SW480 (cell line): ENCODE data around the gene CUX1.
A peak's percentile ranks its signal among the peaks of the same experiment; 100 is the strongest.

Source experiments
- DNase-seq: peaks from one replicate; pipeline ENCODE4 v3.0.0-alpha.2; 2016; ENCODE audit warnings: low spot score

The CUX1 gene

DNA sequence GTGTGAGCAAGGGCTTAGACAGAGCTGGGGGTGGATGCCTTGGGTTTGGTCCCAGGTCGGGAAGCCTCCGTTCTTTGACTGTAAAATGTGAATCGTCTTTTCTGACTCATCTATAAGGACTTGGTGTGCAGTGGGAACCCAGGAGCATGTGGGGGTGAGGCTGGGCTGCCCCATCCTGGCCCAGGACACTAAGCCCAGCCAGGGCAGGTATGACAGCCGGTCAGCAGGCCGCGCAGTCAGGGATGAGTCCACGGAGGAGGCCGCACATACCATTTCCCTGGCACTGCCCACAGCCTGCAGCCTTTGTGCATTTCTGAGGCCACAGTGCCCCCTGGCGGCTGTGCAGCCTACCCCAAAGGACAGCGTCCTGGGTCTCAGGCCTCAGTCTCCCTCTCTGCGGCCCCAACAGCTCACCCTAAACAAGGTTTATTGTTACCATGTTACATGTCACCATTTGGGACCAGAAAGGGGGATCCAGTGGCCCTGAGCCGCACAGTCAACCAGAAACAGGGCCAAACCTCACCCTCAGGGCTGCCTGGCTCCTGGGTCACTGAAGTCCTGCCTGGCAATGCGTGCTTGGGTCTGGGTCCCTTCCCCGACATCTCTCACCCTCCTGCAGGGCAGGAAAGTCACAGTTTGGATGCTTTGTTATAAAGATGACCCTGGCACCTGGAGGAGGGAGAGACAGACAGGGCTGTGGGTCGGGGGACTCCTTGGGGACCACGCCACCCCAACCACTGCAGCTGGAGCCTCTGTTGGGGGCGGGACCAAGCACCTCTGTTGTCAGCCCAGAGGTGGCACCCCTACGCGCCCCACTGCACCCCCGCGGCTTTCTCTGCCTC, 454.9 kb downstream of the CUX1 start:
- DNase-seq: peak; percentile 87

DNA sequence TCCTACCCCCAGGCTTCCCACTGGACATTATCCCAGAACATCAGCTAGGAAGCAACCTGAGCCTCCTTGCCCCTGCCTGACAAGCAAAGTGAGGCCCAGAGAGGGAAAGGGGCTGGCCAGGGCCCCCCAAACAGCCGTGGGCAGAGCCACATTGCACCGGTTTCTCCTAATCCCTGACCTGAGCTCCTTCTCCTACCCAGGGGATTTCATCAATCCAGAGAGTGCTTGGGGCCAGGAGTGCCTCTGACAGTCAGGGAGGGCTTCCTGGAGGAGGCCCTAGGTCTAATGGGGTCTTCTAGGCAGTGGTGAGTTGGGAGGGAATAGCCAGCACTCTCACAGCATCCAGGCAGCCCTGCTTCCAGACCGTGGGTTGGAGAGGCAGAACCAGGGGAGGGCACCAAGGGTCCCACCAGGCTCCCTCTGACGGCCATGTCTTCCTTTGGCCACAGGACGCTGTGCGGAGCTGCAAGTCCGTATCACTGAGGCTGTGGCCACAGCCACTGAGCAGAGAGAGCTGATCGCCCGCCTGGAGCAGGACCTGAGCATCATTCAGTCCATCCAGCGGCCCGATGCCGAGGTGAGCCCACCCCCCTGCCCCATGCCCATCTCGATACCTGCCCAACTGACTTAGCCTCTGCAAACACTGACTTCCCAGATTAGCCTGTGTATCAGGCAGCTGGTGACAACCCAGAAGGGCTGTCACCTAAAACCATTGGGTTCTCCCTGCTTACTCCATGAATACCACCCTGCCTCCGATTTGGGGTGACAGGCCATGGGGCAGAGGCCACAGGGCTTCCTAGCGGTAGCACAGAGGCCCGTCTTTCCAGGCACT, 455.7 kb downstream of the CUX1 start:
- DNase-seq: no peak

DNA sequence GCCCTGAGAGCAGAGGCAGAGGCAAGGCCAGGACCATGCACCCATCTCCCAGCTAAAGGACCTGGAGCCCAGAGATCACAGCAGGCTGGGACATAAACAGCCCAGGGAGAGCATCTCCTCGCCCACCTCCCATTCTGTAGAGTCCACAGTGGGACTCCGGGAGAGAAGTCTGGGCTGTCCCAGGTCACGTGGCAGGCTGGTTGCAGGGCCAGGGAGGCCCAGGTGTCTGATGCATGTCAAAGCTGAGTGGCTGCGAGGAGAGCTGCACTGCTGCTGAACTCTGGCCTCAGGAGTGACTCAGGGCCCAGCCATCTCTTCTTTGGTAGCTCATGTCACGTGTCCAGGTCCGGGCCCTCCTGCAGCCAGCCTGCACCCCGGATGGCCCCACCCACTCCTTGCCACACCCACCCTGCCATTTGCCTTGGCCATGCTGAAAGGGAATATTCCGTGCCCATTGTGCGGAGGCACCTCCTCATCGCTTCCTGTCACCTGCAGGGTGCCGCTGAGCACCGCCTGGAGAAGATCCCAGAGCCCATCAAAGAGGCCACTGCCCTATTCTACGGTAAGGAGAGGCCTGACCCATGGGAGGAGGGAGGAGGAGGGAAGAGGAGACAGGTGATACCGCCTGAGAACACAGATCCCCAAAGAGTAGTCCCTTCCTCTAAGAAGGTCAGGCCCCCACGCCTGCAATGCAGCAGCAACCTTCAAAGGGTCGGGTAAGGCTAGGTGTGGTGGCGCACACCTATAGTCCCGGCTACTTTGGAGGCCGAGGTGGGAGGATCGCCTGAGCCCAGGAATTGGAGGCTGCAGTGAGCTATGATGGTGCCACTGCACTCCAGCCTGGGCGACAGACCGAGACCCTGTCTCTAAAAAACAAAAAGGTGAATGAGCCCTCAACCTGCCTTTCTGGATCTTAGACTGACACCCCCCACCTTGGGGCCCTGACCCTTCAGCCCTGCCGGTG, 456.6 kb downstream of the CUX1 start:
- DNase-seq: peak; percentile 100

DNA sequence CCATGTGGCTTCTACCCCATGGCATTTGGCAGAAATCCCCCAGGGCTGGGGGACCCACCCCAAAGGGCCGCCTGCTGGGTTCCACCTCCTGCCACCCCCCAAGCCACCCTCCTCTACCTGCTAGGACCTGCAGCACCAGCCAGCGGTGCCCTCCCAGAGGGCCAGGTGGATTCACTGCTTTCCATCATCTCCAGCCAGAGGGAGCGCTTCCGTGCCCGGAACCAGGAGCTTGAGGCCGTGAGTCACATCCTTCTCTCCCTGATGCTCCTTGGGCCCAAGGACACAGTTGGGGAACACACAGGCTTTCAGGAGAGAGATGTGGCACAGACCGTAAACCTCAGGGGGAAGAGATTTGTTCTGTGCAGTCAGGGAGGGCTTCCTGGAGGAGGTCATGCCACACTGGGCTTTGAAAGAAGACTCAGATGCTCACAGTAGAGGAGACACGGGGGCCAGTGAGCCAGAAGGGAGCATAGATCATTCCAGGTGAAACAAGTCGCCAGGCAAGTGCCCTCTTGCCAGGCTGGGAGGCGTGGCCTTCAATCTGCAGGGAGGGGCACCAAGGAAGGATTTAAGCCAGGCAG, 457.8 kb downstream of the CUX1 start:
- no peak for DNase-seq

DNA sequence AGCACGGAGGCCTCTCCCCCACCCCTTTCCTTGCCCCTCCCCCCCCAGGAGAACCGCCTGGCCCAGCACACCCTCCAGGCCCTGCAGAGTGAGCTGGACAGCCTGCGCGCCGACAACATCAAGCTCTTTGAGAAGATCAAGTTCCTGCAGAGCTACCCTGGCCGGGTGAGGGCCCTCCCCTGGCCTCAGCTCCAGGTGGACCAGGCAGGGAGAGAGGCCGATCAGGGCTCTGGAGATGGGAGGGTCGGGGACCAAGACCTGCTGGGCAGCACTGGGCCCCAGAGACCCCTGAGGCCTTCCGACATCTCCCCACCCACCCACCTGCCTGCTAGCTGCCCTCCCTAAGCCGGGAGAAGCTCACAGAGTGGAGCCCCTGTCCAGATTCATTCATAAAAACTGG, 460.5 kb downstream of the CUX1 start:
- DNase-seq: no peak

DNA sequence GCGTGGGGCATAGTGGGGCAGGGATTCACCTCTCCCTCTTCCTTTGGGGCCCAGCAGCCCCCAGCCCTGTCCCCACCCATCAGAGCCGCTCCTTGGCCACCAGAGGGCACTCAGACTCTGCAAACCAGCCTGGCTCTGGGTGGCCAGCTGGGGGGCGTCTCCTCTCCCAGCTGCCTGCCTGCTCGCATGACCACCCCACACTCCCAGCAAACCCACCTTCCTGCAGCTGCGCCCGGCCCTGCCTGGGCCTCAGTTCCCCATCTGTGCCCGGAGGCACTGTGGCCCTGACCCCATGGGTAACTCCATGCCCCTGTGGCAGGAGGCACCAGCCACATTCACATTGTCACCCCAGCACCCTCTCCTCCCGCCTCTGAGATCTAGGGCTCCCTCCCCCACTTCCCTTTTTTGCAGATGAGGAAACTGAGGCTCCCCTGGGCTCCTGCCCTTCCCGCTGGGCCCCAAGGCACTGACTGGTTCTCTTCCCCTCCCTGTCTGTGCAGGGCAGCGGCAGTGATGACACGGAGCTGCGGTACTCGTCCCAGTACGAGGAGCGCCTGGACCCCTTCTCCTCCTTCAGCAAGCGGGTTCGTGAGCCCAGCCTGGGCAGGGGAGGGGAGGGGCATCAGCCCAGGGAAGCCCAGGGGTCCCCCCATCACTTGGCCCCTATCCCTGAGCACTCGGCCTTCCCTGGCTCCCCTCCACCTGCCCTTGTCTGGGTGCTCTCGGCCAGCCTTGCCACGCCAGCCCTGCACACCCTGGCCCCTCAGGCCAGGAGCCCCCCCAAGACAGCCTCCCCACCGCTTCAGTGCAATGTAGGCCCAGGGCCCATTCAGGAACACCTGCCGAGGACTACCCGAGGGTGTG, 462.3 kb downstream of the CUX1 start:
- DNase-seq: peak; percentile 65

DNA sequence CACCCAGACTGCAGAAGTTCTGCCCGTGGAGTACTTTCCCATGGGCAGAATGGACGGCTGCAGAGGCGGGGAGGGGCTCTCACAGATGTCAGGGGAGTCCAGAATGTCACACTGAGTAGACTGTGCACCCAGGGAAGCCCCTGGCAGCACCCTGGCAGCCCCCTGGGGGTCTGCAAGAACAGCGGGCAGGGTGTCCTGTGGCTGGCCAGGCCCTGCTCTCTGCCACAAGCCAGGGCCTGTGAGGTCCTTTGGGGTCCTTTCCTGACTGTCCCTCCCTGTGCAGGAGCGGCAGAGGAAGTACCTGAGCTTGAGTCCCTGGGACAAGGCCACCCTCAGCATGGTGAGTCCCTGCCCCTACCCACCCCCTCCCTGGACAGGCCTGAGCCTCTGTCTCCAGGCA, 463.1 kb downstream of the CUX1 start:
- DNase-seq: no peak

DNA sequence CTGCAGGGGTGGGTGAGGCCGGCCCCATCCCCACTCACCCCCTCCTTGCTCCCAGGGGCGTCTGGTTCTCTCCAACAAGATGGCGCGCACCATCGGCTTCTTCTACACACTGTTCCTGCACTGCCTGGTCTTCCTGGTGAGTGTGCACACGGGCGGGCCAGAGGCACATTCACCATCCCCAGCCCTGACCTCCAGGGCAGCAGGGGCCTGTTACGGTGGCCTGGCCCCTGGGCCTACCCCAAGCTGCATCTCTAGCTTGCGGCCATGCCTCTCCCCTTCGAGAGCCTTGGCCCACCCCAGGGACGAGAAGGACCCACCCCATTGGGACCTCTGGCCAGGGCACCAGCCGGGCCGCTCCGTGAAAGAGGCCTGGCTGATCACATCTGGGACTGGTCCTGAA, 464.4 kb downstream of the CUX1 start:
- DNase-seq: no peak

DNA sequence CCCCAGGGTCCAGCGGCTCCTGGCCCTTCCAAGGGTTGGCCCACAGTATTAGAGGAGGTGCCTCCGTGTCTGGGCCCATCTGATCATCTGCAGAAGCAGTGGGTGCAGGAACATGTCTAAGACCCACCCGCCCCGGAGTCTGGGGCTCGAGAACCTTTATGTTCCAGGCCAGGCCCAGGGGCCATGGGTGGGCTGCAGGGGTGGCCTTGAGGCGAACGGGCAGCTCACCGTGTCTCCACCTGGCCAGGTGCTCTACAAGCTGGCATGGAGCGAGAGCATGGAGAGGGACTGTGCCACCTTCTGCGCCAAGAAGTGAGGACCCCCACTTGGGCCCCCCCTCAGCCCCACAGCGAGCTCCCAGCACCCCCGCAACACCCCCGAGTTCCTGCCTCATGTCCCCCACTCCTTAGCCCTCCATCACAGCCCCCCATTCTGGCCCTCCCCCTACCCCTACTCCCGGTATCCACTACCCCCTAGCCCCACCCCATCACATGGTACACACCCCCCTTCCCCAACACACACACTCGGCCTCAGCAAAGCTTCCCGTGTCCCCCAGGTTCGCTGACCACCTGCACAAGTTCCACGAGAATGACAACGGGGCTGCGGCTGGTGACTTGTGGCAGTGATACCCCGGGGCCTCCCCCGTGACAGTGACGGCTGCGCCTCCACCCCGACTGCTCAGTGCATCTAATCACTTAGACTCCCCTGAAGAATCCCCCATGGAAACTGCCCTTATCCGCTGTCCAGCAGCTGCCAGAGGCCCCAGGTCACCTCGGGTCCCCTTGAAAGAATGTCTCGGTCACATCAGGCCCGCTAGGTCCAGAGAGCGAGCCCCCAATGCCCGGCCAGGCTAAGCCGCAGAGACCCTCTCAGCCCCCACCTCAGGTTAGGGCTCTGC, 465.3 kb downstream of the CUX1 start:
- no peak for DNase-seq

DNA sequence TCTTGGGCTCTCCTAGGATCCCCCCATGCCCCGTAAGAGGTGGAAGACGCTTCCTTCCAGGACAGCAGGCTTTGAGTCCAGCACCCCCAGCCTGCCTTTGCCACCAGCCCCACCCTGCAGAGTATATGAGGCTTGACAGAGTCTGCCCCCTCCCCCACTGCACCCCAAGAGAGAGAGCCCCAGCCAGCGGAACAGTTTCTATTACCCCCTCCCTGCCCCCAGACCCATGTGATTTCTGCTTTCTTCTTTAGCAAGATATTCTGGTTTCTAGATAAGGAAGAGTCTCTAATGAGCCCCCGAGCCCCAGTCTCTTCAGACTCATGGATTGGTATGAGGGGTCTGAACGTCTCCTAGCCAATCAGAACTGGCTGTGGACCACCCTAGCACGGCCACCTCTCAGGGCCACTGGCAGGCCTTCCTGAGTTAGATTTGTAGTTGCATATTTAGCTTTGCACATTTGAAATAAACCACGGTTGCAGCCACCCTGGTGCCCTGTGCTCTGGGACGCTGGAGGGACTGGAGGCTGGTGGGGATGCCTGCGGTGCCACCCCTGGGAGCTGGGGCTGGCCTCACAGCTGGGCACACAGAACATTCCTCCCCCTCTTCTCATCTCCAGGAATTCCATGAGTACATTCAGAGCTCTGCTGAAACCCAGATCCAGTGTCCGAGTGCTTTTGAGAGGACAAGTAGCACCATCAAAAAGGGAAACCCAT, 466.2 kb downstream of the CUX1 start:
- no peak for DNase-seq

DNA sequence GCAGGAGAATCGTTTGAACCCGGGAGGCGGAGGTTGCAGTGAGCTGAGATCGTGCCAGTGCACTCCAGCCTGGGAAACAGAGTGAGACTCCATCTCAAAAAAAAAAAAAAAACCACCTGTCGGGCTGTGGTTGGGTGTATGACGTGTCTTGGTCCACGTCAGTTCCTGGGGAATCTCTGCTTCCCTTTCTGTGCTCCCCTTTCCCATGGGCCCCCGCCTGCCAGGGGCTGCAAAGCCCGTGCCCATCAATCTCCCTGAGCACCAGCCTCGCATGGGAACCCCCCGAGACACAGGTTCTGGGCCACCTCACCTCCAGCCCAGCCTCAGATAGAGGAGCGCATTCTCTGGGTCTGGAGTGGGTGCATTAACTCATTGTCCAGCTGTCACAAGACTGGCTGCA, 467.0 kb downstream of the CUX1 start:
- DNase-seq: peak; percentile 67

DNA sequence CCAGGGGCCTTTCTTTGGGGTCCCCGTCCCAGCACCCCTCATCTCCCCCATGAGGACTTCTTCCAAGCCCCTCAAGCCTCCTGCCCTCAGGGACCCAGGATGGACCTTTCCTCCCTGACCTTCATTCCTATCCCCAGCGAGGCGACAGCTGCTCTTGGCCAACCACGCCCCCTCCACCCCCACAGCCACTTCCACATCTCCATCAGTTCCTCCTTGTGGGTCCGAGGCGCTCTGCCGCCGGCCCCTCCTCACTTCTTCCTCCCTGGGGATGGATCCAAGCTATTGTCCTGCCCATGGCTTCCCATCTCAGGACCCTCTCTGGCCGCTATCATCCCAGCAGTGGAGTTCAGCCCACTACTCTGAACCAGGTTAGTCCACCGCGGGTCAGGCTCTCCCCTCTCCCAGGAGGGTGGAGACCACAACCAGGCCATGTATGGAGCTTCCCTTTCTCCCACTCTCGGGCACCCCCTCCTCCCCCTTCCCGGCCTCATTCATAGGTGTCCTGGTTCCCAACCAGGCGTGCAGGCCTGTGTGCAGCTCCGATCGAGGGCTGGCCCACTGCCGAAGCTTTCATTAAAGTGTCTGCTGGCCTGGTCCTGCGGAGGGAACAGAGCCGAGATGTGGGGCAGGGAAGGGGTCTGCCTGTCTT, 467.6 kb downstream of the CUX1 start:
- DNase-seq: no peak

DNA sequence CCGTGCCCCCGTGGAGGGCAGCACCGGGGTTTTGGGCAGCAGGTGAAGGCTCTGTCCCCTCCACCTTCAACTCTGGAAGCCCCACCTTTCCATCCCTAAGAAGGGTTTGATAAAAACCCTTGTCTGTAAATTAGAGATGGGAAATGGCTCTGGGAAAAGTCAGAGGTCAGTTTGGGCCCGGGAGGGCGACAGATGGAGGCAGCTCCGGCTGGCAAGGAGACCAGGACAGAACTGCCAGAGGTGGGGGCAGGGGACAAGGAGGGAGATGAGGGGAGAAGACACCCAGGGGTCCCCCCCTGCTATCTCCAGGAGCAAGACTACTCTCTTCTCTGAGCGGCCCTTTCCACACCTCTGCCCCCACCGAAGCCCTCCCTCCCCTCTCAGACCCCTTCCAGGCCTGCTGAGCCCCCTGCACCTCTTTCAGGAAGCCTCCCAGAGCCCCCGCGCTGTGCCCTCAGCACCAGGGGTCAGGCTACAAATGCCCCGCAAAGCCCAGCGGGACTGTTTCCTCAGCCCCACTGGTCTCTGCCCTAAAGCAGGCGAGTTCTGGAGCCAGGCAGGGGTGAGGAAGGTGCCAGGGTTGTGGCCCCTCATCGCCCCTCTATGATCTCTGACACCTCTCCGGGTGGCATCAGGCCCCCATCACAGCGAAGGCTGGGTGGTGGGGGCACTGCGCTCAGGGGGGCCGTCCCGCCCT, 468.3 kb downstream of the CUX1 start:
- DNase-seq: no peak

DNA sequence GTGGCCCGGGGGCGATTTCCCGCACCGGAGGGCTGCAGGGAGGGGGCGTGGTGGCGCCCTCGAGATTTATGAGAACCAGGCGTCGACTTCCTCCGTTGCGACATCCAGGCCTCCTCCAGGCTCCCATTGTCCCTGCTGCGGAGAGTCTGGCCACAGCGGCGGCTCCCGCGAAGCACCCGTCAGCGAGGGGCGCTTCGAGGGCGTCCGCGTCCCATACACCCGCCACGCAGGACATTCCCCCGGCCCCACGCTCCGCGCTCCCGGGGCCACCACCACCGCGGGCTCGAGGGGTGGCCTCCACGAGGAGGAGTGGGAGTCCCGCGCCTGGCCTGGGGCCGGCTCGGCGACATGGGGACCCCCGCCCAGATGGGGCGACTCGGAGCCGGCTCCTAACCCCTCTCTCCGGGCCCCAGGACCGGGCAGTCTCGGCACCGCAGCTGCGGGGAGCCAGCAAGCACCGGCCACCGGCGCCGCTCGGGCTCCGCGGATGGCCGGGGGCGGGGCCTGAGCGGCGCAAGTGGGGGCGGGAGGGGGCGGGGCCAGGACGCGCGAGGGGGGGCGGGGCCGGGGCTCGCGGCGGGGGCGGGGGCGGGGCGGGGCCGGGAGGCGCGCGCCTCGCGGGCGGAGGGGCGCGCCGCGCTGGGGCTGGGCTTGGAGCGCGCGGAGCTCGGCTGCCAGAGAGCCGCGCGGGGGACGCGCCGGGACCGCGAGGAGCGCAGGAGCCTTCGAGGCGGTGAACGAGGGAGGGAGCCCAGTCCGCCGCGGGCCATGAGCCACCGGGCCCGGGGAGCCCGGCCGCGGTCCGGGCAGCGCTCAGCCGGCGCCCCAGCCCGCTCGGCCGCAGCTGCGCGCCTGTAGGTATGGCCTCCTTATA, 469.0 kb downstream of the CUX1 start, which contains the start of gene SH2B2:
Gene SH2B2, plus strand, starts transcription at position 632 of the 874 bp plus-strand sequence. CDS start 13,683 bp downstream, outside the sequence.
- DNase-seq: peak; percentile 74

DNA sequence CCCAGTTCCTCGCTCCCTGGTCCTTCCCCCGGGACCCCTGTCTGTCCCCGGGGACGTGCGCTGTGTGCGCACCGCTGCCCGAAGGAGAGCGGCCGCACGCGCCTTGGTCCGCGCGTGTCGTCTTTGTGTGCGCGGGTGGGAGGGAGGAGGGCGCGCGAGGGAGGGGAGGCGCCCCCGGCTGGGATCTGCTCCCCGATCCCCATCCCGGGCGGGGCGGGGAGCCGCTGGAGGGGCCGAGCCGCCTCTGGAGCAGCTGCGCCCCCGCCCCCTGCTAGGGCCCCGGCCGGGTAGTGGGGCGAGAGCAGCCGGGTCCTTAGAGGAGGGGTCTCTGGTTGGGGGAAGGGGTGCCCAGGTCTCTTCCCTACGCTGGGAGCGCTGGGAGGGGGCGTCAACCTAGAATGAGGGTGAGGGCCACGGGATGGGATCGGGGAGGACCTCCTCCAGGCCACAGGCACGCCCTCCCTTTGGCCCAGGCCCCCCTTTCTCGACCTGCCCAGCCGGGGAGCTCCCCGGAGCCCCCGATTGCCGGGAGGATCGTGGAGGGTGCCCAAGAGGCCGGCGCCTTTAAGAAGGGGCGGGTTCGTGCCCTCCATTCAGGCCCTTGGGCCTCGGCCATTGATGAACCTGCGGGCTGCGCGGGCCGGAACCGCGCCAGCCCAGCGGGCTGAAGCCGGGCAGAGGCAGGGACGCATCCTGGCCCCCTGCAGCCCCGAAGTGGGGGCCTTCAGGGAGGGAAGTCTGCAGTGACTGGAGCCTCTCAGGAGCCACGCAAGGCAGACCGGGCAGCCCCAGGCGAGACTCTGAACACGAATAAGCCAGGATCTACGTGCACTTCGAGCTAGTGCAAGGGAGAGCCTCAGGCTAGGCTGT, 469.9 kb downstream of the CUX1 start:
- DNase-seq: peak; percentile 56

DNA sequence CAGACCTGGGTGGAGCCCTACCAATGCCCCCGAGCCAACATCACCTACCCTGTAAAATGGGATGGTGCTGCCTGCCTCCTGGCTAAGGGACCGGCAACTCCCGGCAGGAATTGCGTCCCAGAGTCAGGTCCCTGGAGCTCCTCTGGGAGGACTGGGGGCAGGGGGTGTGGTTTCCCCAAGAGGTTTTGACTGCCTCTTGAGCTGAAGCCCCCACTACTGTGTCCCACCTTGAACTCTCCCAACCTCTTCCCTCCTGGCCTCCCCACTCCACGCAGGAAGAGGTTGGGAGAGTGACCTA, 470.5 kb downstream of the CUX1 start:
- peak; percentile 73 for DNase-seq
